ENCODE measurements around the gene ENTPD7. TPM values are rescaled to one million over a fixed set of nuclear protein-coding genes. Genes with fewer than 3 reads are reported as not detected.
A peak's percentile ranks its signal among the peaks of the same experiment; 100 is the strongest.
"Not testable (repeated sequence)": the region's sequence is repeated elsewhere in the genome, so short reads cannot be mapped to it uniquely, and the experiment has no call there.

Gene ENTPD7
- total RNA-seq, 1 donor from 2014 or later: 20.6 TPM

- Mint-ChIP-seq H3K4me1 (peaks cover 14% of the 10 kb centered on the region), H3K9me3 (no peaks in the 10 kb centered on the region), H3K27ac (peak overlapping the region; percentile 19), H3K27me3 (ENCODE audit: low read depth) (no peaks in the 10 kb centered on the region), H3K4me3 (no peak overlapping the region), H3K36me3 (no peaks in the 10 kb centered on the region)
- no peak for DNase-seq (ENCODE audit: low spot score in 2 of 2, unreplicated experiment in 2 of 2)
- TF ChIP-seq, protein P1, sequence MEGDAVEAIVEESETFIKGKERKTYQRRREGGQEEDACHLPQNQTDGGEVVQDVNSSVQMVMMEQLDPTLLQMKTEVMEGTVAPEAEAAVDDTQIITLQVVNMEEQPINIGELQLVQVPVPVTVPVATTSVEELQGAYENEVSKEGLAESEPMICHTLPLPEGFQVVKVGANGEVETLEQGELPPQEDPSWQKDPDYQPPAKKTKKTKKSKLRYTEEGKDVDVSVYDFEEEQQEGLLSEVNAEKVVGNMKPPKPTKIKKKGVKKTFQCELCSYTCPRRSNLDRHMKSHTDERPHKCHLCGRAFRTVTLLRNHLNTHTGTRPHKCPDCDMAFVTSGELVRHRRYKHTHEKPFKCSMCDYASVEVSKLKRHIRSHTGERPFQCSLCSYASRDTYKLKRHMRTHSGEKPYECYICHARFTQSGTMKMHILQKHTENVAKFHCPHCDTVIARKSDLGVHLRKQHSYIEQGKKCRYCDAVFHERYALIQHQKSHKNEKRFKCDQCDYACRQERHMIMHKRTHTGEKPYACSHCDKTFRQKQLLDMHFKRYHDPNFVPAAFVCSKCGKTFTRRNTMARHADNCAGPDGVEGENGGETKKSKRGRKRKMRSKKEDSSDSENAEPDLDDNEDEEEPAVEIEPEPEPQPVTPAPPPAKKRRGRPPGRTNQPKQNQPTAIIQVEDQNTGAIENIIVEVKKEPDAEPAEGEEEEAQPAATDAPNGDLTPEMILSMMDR (IDR thresholded peaks at IDR 0.05; ENCODE audit: unreplicated experiment): no peak
These were observed 35.4 kb upstream of the ENTPD7 start for GRCh38 chr10:99623919-99624318.

- not testable (repeated sequence) for H3K4me3 Mint-ChIP-seq; H3K27ac Mint-ChIP-seq; H3K27me3 Mint-ChIP-seq (ENCODE audit: low read depth); DNase-seq (ENCODE audit: low spot score in 2 of 2, unreplicated experiment in 2 of 2); H3K36me3 Mint-ChIP-seq; H3K4me1 Mint-ChIP-seq; H3K9me3 Mint-ChIP-seq
These were observed 34.2 kb upstream of the ENTPD7 start for GRCh38 chr10:99625124-99625523.

DNA sequence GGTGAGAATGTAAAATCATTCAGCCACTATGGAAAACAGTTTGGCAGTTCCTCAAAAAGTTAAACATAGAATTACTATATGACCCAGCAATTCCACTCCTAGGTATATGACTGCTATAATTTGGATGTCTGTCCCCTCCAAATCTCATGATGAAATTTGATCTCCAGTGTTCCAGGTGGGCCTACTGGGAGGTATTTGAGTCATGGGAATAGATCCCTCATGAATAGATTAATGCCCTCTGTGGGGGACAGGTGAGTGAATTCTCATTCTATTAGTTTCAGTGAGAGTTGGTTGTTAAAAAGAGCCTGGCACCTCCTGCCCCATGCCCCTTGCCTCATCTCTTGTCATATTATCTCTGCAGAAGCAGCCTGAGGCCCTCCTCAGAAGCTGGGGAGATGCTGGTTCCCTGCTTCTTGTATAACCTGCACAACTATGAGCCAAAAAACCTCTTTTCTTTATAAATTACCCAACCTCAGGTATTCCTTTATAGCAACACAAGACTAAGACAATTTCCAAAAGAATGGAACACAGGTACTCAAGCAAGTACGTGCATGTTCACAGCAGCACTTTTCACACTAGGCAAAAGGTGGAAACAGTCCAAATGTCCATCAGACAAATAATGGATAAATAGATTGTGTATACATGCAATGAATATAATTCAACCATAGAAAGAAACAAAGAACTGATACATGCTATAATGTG is 30.2 kb upstream of the ENTPD7 start:
- H3K4me1 Mint-ChIP-seq: peaks cover 2% of the 10 kb centered on the region
- H3K27ac Mint-ChIP-seq: no peak overlapping the region
- TF ChIP-seq, protein P1 (IDR thresholded peaks at IDR 0.05; ENCODE audit: unreplicated experiment): no peak
- no peak for DNase-seq (ENCODE audit: low spot score in 2 of 2, unreplicated experiment in 2 of 2)
- no peaks in the 10 kb centered on the region for H3K27me3 Mint-ChIP-seq (ENCODE audit: low read depth)
- H3K4me3 Mint-ChIP-seq: no peak overlapping the region
- no peaks in the 10 kb centered on the region for H3K9me3 Mint-ChIP-seq
- H3K36me3 Mint-ChIP-seq: no peaks in the 10 kb centered on the region

DNA sequence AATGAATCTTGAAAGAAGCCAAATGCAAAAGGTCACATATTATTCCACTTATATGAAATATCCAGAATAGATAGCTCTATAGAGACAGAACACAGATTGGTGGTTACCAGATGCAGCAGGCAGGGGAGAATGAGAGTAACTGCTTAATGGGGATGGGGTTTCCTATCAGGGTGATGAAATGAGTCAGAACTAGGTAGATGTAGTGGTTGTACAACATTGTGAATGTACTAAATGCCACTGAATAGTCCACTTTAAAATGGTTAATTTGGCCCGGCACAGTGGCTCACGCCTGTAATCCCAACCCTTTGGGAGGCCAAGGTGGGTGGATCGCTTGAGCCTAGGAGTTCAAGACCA is 29.7 kb upstream of the ENTPD7 start:
- no peak for DNase-seq (ENCODE audit: low spot score in 2 of 2, unreplicated experiment in 2 of 2)
- TF ChIP-seq, protein P1 (IDR thresholded peaks at IDR 0.05; ENCODE audit: unreplicated experiment): no peak
- H3K27ac Mint-ChIP-seq: no peak overlapping the region
- peaks cover 2% of the 10 kb centered on the region for H3K27me3 Mint-ChIP-seq (ENCODE audit: low read depth)
- peaks cover 2% of the 10 kb centered on the region for H3K4me1 Mint-ChIP-seq
- no peak overlapping the region for H3K4me3 Mint-ChIP-seq
- H3K36me3 Mint-ChIP-seq: no peaks in the 10 kb centered on the region
- no peaks in the 10 kb centered on the region for H3K9me3 Mint-ChIP-seq

DNA sequence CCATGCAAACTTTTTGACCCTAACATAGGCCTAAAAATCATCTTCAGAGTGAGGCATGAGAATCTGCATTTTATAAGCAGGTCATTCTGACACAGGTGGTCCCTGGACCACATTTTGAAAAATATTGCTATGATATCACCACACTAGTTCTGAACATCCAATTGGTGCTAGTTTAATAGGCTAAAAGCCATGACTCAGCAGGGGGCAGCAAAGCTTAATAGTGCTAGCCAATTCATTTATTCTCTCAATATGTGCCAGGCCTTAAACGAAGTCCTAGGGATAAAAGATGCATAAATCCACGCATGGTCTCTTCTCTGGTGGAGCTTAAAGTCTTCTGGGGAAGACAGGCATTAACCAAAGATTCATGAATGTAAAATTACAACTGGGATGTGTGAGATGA is 28.9 kb upstream of the ENTPD7 start:
- Mint-ChIP-seq H3K4me3 (no peak overlapping the region), H3K36me3 (no peaks in the 10 kb centered on the region), H3K4me1 (peaks cover 2% of the 10 kb centered on the region), H3K9me3 (no peaks in the 10 kb centered on the region), H3K27ac (no peak overlapping the region), H3K27me3 (ENCODE audit: low read depth) (peaks cover 6% of the 10 kb centered on the region)
- DNase-seq (ENCODE audit: low spot score in 2 of 2, unreplicated experiment in 2 of 2): no peak
- TF ChIP-seq, protein P1 (IDR thresholded peaks at IDR 0.05; ENCODE audit: unreplicated experiment): no peak

DNA sequence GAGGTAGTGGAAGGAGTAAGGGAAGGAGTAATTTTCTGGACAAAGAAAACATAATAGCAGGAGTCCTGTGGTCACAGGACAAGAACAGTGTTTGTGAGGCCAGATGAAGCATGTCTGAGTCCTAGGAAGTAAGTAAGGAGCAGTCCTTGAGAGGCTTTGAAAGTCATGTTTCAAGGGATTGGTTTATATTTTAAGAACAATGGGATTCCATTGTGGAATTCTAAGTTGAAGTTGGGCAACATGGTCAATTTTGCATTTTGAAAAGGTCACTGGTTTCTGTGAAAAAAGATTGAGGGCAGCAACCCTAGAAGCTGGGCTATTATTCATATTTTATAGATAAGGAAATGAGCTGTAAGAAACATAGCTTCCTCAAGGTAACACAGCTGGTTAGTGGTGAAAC is 28.3 kb upstream of the ENTPD7 start:
- Mint-ChIP-seq H3K4me1 (peaks cover 2% of the 10 kb centered on the region), H3K27me3 (ENCODE audit: low read depth) (peaks cover 11% of the 10 kb centered on the region), H3K36me3 (no peaks in the 10 kb centered on the region), H3K4me3 (no peak overlapping the region), H3K9me3 (no peaks in the 10 kb centered on the region), H3K27ac (no peak overlapping the region)
- TF ChIP-seq, protein P1 (IDR thresholded peaks at IDR 0.05; ENCODE audit: unreplicated experiment): no peak
- DNase-seq (ENCODE audit: low spot score in 2 of 2, unreplicated experiment in 2 of 2): no peak

All from mesothelial cell of epicardium (in vitro differentiated cells).